Ishikawa (cell line): ENCODE results near the gene MAIP1.
A peak's percentile ranks its signal among the peaks of the same experiment; 100 is the strongest.

Experiments
- CEBPB ChIP-seq: IDR thresholded peaks from 2 replicates; pipeline ENCODE4 v1.6.1; 2012
- CREB1 ChIP-seq: IDR thresholded peaks from 2 replicates; pipeline ENCODE4 v1.6.1; 2012; ENCODE audit warnings: low read depth
- EGR1 ChIP-seq: IDR thresholded peaks from 2 replicates; pipeline ENCODE4 v1.6.1; 2012
- EP300 ChIP-seq: IDR thresholded peaks from 2 replicates; pipeline ENCODE4 v1.6.1; 2012; ENCODE audit warnings: borderline replicate concordance
- FOXM1 ChIP-seq: IDR thresholded peaks from 2 replicates; pipeline ENCODE4 v1.6.1; 2012; ENCODE audit warnings: low read depth, borderline replicate concordance
- MAX ChIP-seq: IDR thresholded peaks from 2 replicates; pipeline ENCODE4 v1.6.1; 2012
- NFIC ChIP-seq: IDR thresholded peaks from 2 replicates; pipeline ENCODE4 v1.6.1; 2012
- RAD21 ChIP-seq: IDR thresholded peaks from 2 replicates; pipeline ENCODE4 v1.6.1; 2012; ENCODE audit warnings: low read depth
- REST ChIP-seq: IDR thresholded peaks from 2 replicates; pipeline ENCODE4 v1.6.1; 2012; ENCODE audit warnings: low read depth, mild to moderate bottlenecking
- TAF1 ChIP-seq: IDR thresholded peaks from 2 replicates; pipeline ENCODE4 v1.6.1; 2012; ENCODE audit warnings: low read depth, mild to moderate bottlenecking
- TCF12 ChIP-seq: IDR thresholded peaks from 2 replicates; pipeline ENCODE4 v1.6.1; 2012; ENCODE audit warnings: low read depth
- TEAD4 ChIP-seq: IDR thresholded peaks from 2 replicates; pipeline ENCODE4 v1.6.1; 2012
- USF1 ChIP-seq: IDR thresholded peaks from 2 replicates; pipeline ENCODE4 v1.6.1; 2012
- YY1 ChIP-seq: IDR thresholded peaks from 2 replicates; pipeline ENCODE4 v1.6.1; 2012; ENCODE audit warnings: low read depth
- ZBTB7A ChIP-seq: IDR thresholded peaks from 2 replicates; pipeline ENCODE4 v1.6.1; 2012; ENCODE audit warnings: low read depth

MAIP1 gene

GRCh38 chr2:199911052-199911876 is 44.1 kb upstream of the MAIP1 start, which contains the start of gene C2orf69:
Gene C2orf69 (plus strand): TSS chr2:199911293. CDS start chr2:199911439, 146 bp downstream.
- TF ChIP-seq CEBPB (no peak), CREB1 (peak; percentile 73), YY1 (no peak), REST (no peak), TEAD4 (0 out of 2 replicates have a peak, but pooled peaks have one; percentile 12), TAF1 (peak; percentile 68), TCF12 (no peak), NFIC (0 out of 2 replicates have a peak, but pooled peaks have one; percentile 31), RAD21 (no peak), ZBTB7A (no peak), EP300 (no peak), FOXM1 (peak; percentile 57; the same call in 1 of the 2 replicates), USF1 (no peak), EGR1 (no peak), MAX (peak; percentile 29; the same call in 1 of the 2 replicates)

- TF ChIP-seq MAX = peak; percentile 46
- no peak for TF ChIP-seq TEAD4
Measured at GRCh38 chr2:199911877-199912161, 43.6 kb upstream of the MAIP1 start.

GRCh38 chr2:199914372-199914958 is 40.9 kb upstream of the MAIP1 start:
- TF ChIP-seq ZBTB7A (no peak), EGR1 (no peak), CREB1 (no peak), FOXM1 (no peak), NFIC (no peak), YY1 (no peak), CEBPB (no peak), USF1 (no peak), TEAD4 (no peak), RAD21 (no peak)

GRCh38 chr2:199916980-199917379 is 38.4 kb upstream of the MAIP1 start:
- TF ChIP-seq CREB1 (no peak), RAD21 (no peak), FOXM1 (no peak), ZBTB7A (no peak), TEAD4 (no peak), MAX (no peak), TAF1 (no peak), TCF12 (no peak)

- TF ChIP-seq YY1 (no peak), TEAD4 (no peak), EGR1 (no peak), TAF1 (no peak), CEBPB (no peak), TCF12 (no peak), MAX (no peak), NFIC (no peak)
Measured at GRCh38 chr2:199922856-199923255, 32.5 kb upstream of the MAIP1 start.

- TF ChIP-seq TCF12 = no peak
- no peak for TF ChIP-seq MAX
- TF ChIP-seq CEBPB = no peak
- TF ChIP-seq EP300 = no peak
- TF ChIP-seq USF1 = no peak
- TF ChIP-seq FOXM1 = no peak
- TF ChIP-seq RAD21 = no peak
- no peak for TF ChIP-seq YY1
- no peak for TF ChIP-seq CREB1
Measured at GRCh38 chr2:199923924-199924323, 31.5 kb upstream of the MAIP1 start.

GRCh38 chr2:199926806-199927205 is 28.6 kb upstream of the MAIP1 start:
- no peak for TF ChIP-seq MAX
- TF ChIP-seq RAD21 = no peak
- TF ChIP-seq NFIC = no peak
- no peak for TF ChIP-seq FOXM1
